MM.1S (cell line): ENCODE data around the gene EFNA5.

Experiments used
- DNase-seq: peaks from one replicate; pipeline ENCODE4 v3.0.0-alpha.2; 2015
- H2AFZ ChIP-seq: fragments of 300-600 bp; sonication (generic); 2 replicates; pipeline ENCODE4 v1.6.0; 2016; ENCODE audit warnings: antibody characterized with exemption, low read length
- H3F3A ChIP-seq: fragments of 300-600 bp; sonication (generic); 2 replicates; pipeline ENCODE4 v1.6.1; 2016; ENCODE audit warnings: mild to moderate bottlenecking, antibody characterized with exemption, low read length, moderate library complexity, mixed read lengths; ENCODE audit not compliant: insufficient read depth
- H3K27ac ChIP-seq: fragments of 300-600 bp; sonication (generic); 2 replicates; pipeline ENCODE4 v1.5.1; 2016; ENCODE audit warnings: mild to moderate bottlenecking, low read length
- H3K27me3 ChIP-seq: fragments of 300-600 bp; sonication (generic); replicated peaks from 2 replicates; pipeline ENCODE4 v1.6.0; 2016; ENCODE audit warnings: low read length; ENCODE audit not compliant: insufficient read depth
- H3K36me3 ChIP-seq: fragments of 300-600 bp; sonication (generic); replicated peaks from 2 replicates; pipeline ENCODE4 v1.6.1; 2016; ENCODE audit warnings: mild to moderate bottlenecking, low read length, mixed read lengths; ENCODE audit not compliant: insufficient read depth
- H3K4me1 ChIP-seq: fragments of 300-600 bp; sonication (generic); 2 replicates; pipeline ENCODE4 v1.6.1; 2016; ENCODE audit warnings: low read length, mixed read lengths
- H3K4me2 ChIP-seq: fragments of 300-600 bp; sonication (generic); 2 replicates; pipeline ENCODE4 v1.6.0; 2016; ENCODE audit warnings: low read depth, low read length
- H3K4me3 ChIP-seq: fragments of 300-600 bp; sonication (generic); 2 replicates; pipeline ENCODE4 v1.5.1; 2016; ENCODE audit warnings: low read length, mixed read lengths
- H3K79me2 ChIP-seq: fragments of 300-600 bp; sonication (generic); 2 replicates; pipeline ENCODE4 v1.6.1; 2016; ENCODE audit warnings: mixed run types, low read length, mixed read lengths
- H3K9ac ChIP-seq: fragments of 300-600 bp; sonication (generic); 2 replicates; pipeline ENCODE4 v1.6.1; 2016; ENCODE audit warnings: low read length, mixed read lengths
- H3K9me2 ChIP-seq: fragments of 300-600 bp; sonication (generic); replicated peaks from 2 replicates; pipeline ENCODE4 v1.6.1; 2016; ENCODE audit warnings: mild to moderate bottlenecking, low read length, mixed read lengths; ENCODE audit not compliant: insufficient read depth
- H3K9me3 ChIP-seq: fragments of 300-600 bp; sonication (generic); replicated peaks from 2 replicates; pipeline ENCODE4 v1.6.1; 2016; ENCODE audit warnings: mild to moderate bottlenecking, low read length, mixed read lengths; ENCODE audit not compliant: insufficient read depth
- H4K20me1 ChIP-seq: fragments of 300-600 bp; sonication (generic); 2 replicates; pipeline ENCODE4 v1.6.1; 2016; ENCODE audit warnings: mild to moderate bottlenecking, low read length, moderate library complexity, mixed read lengths; ENCODE audit not compliant: insufficient read depth
- CTCF ChIP-seq: fragments of 300-600 bp; sonication (generic); IDR thresholded peaks from 2 replicates; pipeline ENCODE4 v1.5.1; 2016; ENCODE audit warnings: antibody characterized with exemption, low read length, mixed read lengths
- EZH2 ChIP-seq: fragments of 300-600 bp; sonication (generic); optimal IDR thresholded peaks from 2 replicates; pipeline ENCODE3; 2017; ENCODE audit warnings: low read depth, mild to moderate bottlenecking, antibody characterized with exemption, low read length, mixed read lengths
- EZH2phosphoT487 ChIP-seq: fragments of 300-600 bp; sonication (generic); IDR thresholded peaks from 2 replicates; pipeline ENCODE4 v1.6.1; 2018; ENCODE audit warnings: antibody characterized with exemption, low read length

EFNA5 gene

GRCh38 chr5:107474716-107475489 is 195.8 kb downstream of the EFNA5 start:
- Histone ChIP-seq H3K9ac (no peak overlapping the region), H3K4me3 (no peak overlapping the region), H4K20me1 (no peaks in the 10 kb centered on the region), H3K27me3 (no peaks in the 10 kb centered on the region), H3K9me3 (no peaks in the 10 kb centered on the region), H3F3A (peaks cover 10% of the 10 kb centered on the region), H3K9me2 (no peaks in the 10 kb centered on the region), H3K27ac (no peak overlapping the region), H2AFZ (no peak overlapping the region), H3K4me2 (no peak overlapping the region), H3K79me2 (no peaks in the 10 kb centered on the region), H3K36me3 (no peaks in the 10 kb centered on the region), H3K4me1 (peaks cover 18% of the 10 kb centered on the region)
- TF ChIP-seq CTCF (no peak), EZH2phosphoT487 (no peak), EZH2 (no peak)
- DNase-seq = no peak

GRCh38 chr5:107474361-107474715 is 196.4 kb downstream of the EFNA5 start:
- H3K27ac ChIP-seq = no peak overlapping the region

GRCh38 chr5:107472620-107473064 is 198.1 kb downstream of the EFNA5 start:
- Histone ChIP-seq H3K9me3 (no peaks in the 10 kb centered on the region), H3K9ac (no peak overlapping the region), H2AFZ (no peak overlapping the region), H4K20me1 (no peaks in the 10 kb centered on the region), H3K9me2 (no peaks in the 10 kb centered on the region), H3K27ac (no peak overlapping the region), H3K79me2 (no peaks in the 10 kb centered on the region), H3K4me1 (peaks cover 11% of the 10 kb centered on the region), H3K27me3 (no peaks in the 10 kb centered on the region), H3K36me3 (no peaks in the 10 kb centered on the region), H3K4me2 (no peak overlapping the region), H3F3A (peaks cover 10% of the 10 kb centered on the region), H3K4me3 (no peak overlapping the region)
- DNase-seq = no peak
- TF ChIP-seq EZH2 = no peak
- no peak for TF ChIP-seq CTCF
- no peak for TF ChIP-seq EZH2phosphoT487

More at GRCh38 chr5:107474361-107474715, 196.4 kb downstream of the EFNA5 start:
- no peak overlapping the region for H3K4me2 ChIP-seq
- DNase-seq = no peak
- H3K9me2 ChIP-seq = no peaks in the 10 kb centered on the region
- TF ChIP-seq EZH2 = no peak
- no peak for TF ChIP-seq EZH2phosphoT487
- TF ChIP-seq CTCF = no peak
- H4K20me1 ChIP-seq = no peaks in the 10 kb centered on the region
- no peaks in the 10 kb centered on the region for H3K79me2 ChIP-seq
- H3K27me3 ChIP-seq = no peaks in the 10 kb centered on the region
- no peak overlapping the region for H3K4me3 ChIP-seq
- no peak overlapping the region for H3K9ac ChIP-seq
- H2AFZ ChIP-seq = no peak overlapping the region
- H3F3A ChIP-seq = peaks cover 10% of the 10 kb centered on the region
- no peaks in the 10 kb centered on the region for H3K9me3 ChIP-seq
- no peaks in the 10 kb centered on the region for H3K36me3 ChIP-seq
- H3K4me1 ChIP-seq = peaks cover 18% of the 10 kb centered on the region
